DOHH2 (cell line): ENCODE data around the gene PDIK1L.
"Not testable (repeated sequence)": the region's sequence is repeated elsewhere in the genome, so short reads cannot be mapped to it uniquely, and the experiment has no call there.

Source experiments
- CTCF ChIP-seq: fragments of 200-600 bp; sonication (generic); IDR thresholded peaks from one replicate; pipeline ENCODE4 v1.5.1; 2014; ENCODE audit warnings: antibody characterized with exemption, mild to moderate bottlenecking, low read depth, low read length; ENCODE audit not compliant: poor library complexity, severe bottlenecking
- EZH2phosphoT487 ChIP-seq: fragments of 200-600 bp; sonication (generic); IDR thresholded peaks from 2 replicates; pipeline ENCODE4 v1.6.1; 2017; ENCODE audit warnings: borderline replicate concordance, mild to moderate bottlenecking, antibody characterized with exemption, low read length, moderate library complexity, mixed read lengths

- TF ChIP-seq CTCF, EZH2phosphoT487: not testable (repeated sequence)
These were observed 18.1 kb upstream of the PDIK1L start for GRCh38 chr1:26093569-26093968.
